Measurements from ENCODE around the gene ADH6.

Gene ADH6

GRCh38 chr4:99202536-99202935, 16.5 kb downstream of the ADH6 start:
- no peak for TF ChIP-seq CTCF (IDR thresholded peaks at IDR 0.05; ENCODE audit: borderline replicate concordance, extremely low read depth, low read length, poor library complexity, severe bottlenecking)
- no peak for TF ChIP-seq EZH2 (IDR thresholded peaks at IDR 0.05; ENCODE audit: borderline replicate concordance, low read depth, low read length, severe bottlenecking)
- DNase-seq: no peak
- Histone ChIP-seq H2AFZ (ENCODE audit: low read depth, low read length) (no peak overlapping the region), H3K27me3 (ENCODE audit: insufficient read depth, low read length, poor library complexity) (no peaks in the 10 kb centered on the region), H3K4me2 (ENCODE audit: insufficient read depth, low read length) (no peak overlapping the region), H3K4me3 (ENCODE audit: low read depth in 1 of 2, low read length in 2 of 2) (no peak overlapping the region), H4K20me1 (ENCODE audit: insufficient read depth, low read length) (no peaks in the 10 kb centered on the region), H3K9me3 (ENCODE audit: insufficient read depth, low read length, severe bottlenecking) (peaks cover 3% of the 10 kb centered on the region), H3K79me2 (ENCODE audit: insufficient read depth, low read length) (no peaks in the 10 kb centered on the region), H3K36me3 (ENCODE audit: insufficient read depth, low read length) (no peaks in the 10 kb centered on the region), H3K4me1 (ENCODE audit: insufficient read depth, low read length) (no peaks in the 10 kb centered on the region), H3K9ac (ENCODE audit: low read depth, low read length) (no peak overlapping the region), H3K27ac (ENCODE audit: low read length) (no peak overlapping the region)
- ATAC-seq (ENCODE audit: insufficient read depth, low read depth): no peak

GRCh38 chr4:99202094-99202493, 17.0 kb downstream of the ADH6 start:
- Histone ChIP-seq H2AFZ (ENCODE audit: low read depth, low read length) (no peak overlapping the region), H4K20me1 (ENCODE audit: insufficient read depth, low read length) (no peaks in the 10 kb centered on the region), H3K4me3 (ENCODE audit: low read depth in 1 of 2, low read length in 2 of 2) (no peak overlapping the region), H3K9ac (ENCODE audit: low read depth, low read length) (no peak overlapping the region), H3K79me2 (ENCODE audit: insufficient read depth, low read length) (no peaks in the 10 kb centered on the region), H3K36me3 (ENCODE audit: insufficient read depth, low read length) (no peaks in the 10 kb centered on the region), H3K9me3 (ENCODE audit: insufficient read depth, low read length, severe bottlenecking) (peaks cover 3% of the 10 kb centered on the region), H3K27me3 (ENCODE audit: insufficient read depth, low read length, poor library complexity) (no peaks in the 10 kb centered on the region), H3K4me1 (ENCODE audit: insufficient read depth, low read length) (no peaks in the 10 kb centered on the region), H3K27ac (ENCODE audit: low read length) (no peak overlapping the region), H3K4me2 (ENCODE audit: insufficient read depth, low read length) (no peak overlapping the region)
- no peak for DNase-seq
- no peak for TF ChIP-seq CTCF (IDR thresholded peaks at IDR 0.05; ENCODE audit: borderline replicate concordance, extremely low read depth, low read length, poor library complexity, severe bottlenecking)
- TF ChIP-seq EZH2 (IDR thresholded peaks at IDR 0.05; ENCODE audit: borderline replicate concordance, low read depth, low read length, severe bottlenecking): no peak
- ATAC-seq (ENCODE audit: insufficient read depth, low read depth): no peak

- no peaks in the 10 kb centered on the region for H3K4me1 ChIP-seq (ENCODE audit: insufficient read depth, low read length)
- no peak overlapping the region for H2AFZ ChIP-seq (ENCODE audit: low read depth, low read length)
- no peaks in the 10 kb centered on the region for H3K36me3 ChIP-seq (ENCODE audit: insufficient read depth, low read length)
- H4K20me1 ChIP-seq (ENCODE audit: insufficient read depth, low read length): no peaks in the 10 kb centered on the region
- H3K4me3 ChIP-seq (ENCODE audit: low read depth in 1 of 2, low read length in 2 of 2): no peak overlapping the region
- no peaks in the 10 kb centered on the region for H3K79me2 ChIP-seq (ENCODE audit: insufficient read depth, low read length)
- no peak for DNase-seq
- no peak overlapping the region for H3K27ac ChIP-seq (ENCODE audit: low read length)
- H3K27me3 ChIP-seq (ENCODE audit: insufficient read depth, low read length, poor library complexity): no peaks in the 10 kb centered on the region
- H3K9me3 ChIP-seq (ENCODE audit: insufficient read depth, low read length, severe bottlenecking): peaks cover 3% of the 10 kb centered on the region
- no peak overlapping the region for H3K9ac ChIP-seq (ENCODE audit: low read depth, low read length)
- no peak for TF ChIP-seq EZH2 (IDR thresholded peaks at IDR 0.05; ENCODE audit: borderline replicate concordance, low read depth, low read length, severe bottlenecking)
- no peak for TF ChIP-seq CTCF (IDR thresholded peaks at IDR 0.05; ENCODE audit: borderline replicate concordance, extremely low read depth, low read length, poor library complexity, severe bottlenecking)
- no peak for ATAC-seq (ENCODE audit: insufficient read depth, low read depth)
- H3K4me2 ChIP-seq (ENCODE audit: insufficient read depth, low read length): no peak overlapping the region
These were observed 17.4 kb downstream of the ADH6 start for GRCh38 chr4:99201690-99202089.

- Histone ChIP-seq H3K9me3 (ENCODE audit: insufficient read depth, low read length, severe bottlenecking) (peaks cover 3% of the 10 kb centered on the region), H3K4me3 (ENCODE audit: low read depth in 1 of 2, low read length in 2 of 2) (no peak overlapping the region), H3K27ac (ENCODE audit: low read length) (no peak overlapping the region), H3K79me2 (ENCODE audit: insufficient read depth, low read length) (no peaks in the 10 kb centered on the region), H3K4me2 (ENCODE audit: insufficient read depth, low read length) (no peak overlapping the region), H3K27me3 (ENCODE audit: insufficient read depth, low read length, poor library complexity) (no peaks in the 10 kb centered on the region), H3K9ac (ENCODE audit: low read depth, low read length) (no peak overlapping the region), H3K4me1 (ENCODE audit: insufficient read depth, low read length) (no peaks in the 10 kb centered on the region), H3K36me3 (ENCODE audit: insufficient read depth, low read length) (no peaks in the 10 kb centered on the region), H4K20me1 (ENCODE audit: insufficient read depth, low read length) (no peaks in the 10 kb centered on the region), H2AFZ (ENCODE audit: low read depth, low read length) (no peak overlapping the region)
- no peak for DNase-seq
- no peak for TF ChIP-seq CTCF (IDR thresholded peaks at IDR 0.05; ENCODE audit: borderline replicate concordance, extremely low read depth, low read length, poor library complexity, severe bottlenecking)
- TF ChIP-seq EZH2 (IDR thresholded peaks at IDR 0.05; ENCODE audit: borderline replicate concordance, low read depth, low read length, severe bottlenecking): no peak
- ATAC-seq (ENCODE audit: insufficient read depth, low read depth): no peak
These were observed 18.9 kb downstream of the ADH6 start for GRCh38 chr4:99200138-99200537.
